ENCODE results near the gene CREBRF.

DNA sequence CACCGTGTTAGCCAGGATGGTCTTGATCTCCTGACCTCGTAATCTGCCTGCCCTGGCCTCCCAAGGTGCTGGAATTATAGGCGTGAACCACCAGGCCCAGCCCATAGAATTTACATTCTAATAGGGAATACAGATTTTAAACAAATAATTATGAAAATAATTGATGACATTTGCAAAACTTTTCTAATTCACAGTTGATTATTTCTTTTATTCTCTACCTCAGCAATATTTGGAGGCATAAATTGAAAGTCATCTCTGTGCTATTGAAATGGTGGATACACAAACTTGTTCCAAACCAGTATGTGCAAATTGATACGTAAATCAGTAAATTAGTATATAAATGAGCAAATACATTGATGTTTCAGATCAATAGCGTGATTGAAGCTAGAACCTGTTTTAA is 96.4 kb downstream of the CREBRF start:
- TF ChIP-seq GATA2 (IDR thresholded peaks at IDR 0.05; ENCODE audit: low read depth, low read length) (no peak), GATA3 (IDR thresholded peaks at IDR 0.05; ENCODE audit: low read depth, low read length) (no peak)
